Femur (tissue), 1 donor: ENCODE data around the gene C2orf72.
"Not testable (repeated sequence)": the region's sequence is repeated elsewhere in the genome, so short reads cannot be mapped to it uniquely, and the experiment has no call there.

Source experiments
- DNase-seq: peaks from one replicate; pipeline ENCODE4 v3.0.0-alpha.2; 2017

C2orf72 gene

DNA sequence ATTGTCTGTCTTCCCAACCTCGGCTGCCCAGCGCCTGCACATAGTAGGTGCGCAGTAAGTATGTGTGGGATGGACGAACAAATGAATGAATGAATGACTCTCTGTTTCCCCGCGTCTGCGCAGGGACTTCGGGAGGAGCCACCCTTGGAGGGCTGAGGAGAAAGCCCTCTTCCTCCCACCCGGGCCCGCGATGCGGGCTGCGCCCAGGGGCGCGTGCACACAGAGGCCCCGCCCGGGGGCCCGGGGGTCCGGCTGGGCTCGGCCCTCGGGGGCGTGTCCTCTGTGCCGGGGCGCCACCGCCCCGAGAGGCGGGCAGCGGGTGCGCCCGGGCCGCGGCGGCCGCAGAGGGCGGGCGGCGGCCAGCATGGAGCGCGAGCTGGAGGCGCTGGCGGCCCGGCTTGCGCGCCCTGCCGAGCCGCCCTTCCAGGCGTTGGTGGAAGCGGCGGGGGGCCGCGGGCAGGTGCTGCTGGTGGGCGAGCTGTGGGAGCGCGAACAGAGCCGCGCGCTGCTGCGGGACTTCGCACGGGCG lies at the start of gene C2orf72:
C2orf72 (plus strand) TSS at position 322 of the 529 bp plus-strand sequence; CDS start at position 365, 43 bp downstream.
- no peak for DNase-seq

DNA sequence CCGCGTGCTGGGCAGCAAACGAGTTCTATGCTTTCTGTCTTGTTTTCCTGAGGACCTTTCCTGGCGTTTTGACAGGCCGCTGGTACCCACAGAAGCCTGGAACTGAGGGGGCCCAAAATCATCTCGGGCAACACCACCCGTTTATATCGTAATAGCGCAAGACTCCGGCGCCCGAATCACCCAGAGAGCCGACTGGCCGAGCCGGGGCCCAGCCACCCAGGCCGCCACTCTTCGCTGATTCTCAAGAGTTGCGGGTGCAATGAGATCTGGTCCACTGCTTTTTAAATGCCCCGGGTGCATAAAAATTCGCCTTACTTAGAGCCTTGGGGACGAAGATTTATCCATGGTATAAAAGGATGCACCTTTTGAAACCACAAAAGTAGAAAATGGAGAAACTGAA lies 47.6 kb upstream of the C2orf72 start:
- DNase-seq = no peak

DNA sequence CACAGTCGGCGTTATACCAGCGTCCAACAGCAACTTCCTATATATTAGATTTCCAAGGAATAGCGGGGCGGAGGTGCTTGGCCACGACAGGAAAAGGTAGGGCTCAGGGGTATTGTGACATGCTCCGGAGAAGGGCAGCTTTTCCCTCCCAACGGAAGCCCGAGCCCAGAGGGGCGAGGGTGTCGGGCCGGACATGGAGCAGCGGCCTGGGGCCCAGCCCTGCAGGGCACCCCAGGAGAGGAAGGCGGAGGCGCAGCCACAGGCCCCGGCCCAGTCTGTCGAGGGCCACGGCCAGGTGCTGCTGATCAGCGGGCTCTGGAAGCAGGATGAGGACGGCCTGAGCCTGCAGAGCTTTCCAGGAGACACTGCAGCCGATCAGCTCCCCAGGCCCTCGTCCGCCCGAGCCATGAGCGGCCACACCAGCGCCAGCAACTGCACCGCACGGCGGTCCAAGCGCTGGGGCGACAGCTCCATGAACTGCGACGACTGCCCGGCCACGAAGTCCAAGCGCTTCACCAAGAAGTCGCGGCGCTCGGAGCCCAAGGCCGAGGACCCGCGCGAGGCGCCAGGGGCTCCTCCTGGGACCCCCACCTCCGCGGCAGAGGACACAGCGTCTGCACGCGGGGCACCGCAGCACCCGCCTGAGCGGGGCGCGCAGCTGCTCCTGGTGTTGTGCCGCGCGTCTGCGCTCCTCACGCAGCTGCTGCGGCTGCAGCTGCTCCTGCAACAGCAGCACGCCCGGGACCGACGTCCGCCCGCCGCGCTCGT lies 47.0 kb upstream of the C2orf72 start:
- DNase-seq = no peak

DNA sequence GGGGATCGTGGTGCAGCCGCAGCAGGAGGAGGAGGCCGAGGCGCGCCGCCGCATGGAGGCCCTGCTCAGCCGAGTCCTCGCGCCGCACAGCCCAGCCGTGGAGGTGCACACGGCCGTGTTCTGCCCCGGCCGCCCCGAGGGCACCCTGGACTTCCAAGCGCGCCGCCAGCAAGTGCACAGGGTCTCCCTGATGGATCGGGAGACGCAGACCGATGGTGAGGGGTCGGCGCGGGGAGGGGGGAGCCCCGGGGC lies 46.5 kb upstream of the C2orf72 start:
- no peak for DNase-seq

DNA sequence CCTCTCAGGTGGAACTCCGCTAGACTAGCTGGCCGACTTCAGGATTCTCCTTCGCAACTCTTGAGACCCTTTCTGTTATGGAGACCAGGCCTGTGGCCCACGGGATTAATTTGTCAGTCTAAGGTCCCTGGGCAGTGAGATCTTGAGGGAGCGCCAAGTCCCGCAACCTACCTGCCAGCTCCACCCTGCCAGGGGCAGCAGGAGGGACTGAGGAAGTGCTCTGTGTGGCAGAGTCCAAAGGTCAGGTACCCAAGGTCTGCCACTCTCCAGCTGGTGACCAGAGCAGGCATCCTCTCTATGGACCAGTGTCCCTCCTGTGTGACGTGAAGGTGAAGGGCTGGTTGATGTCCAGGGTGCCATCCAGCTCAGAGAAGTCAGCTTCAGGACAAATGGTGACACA lies 45.7 kb upstream of the C2orf72 start:
- no peak for DNase-seq

DNA sequence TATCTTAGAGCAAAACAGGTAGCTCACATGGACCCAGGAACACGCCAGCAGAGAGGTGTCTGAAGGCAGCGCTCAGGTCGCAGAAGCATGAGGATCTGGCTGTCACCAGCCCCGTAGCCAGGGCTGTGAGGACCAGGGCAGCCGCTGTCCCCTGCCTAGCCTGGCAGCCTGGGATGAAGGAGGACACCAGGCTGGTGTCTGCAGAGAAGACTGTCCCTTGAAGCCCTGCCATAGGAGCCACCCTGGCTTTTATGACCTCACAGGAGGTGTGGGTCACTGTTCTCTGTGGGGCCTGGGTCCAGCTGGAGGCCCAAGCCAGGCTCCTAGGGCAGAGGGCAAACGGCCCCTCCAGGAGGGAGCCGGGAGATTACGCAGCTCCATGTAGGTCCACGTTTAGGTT lies 41.5 kb upstream of the C2orf72 start, which contains the start of gene SPATA3:
SPATA3 (plus strand) TSS at position 301 of the 400 bp plus-strand sequence. CDS start 113 bp downstream, outside the sequence.
- no peak for DNase-seq

DNA sequence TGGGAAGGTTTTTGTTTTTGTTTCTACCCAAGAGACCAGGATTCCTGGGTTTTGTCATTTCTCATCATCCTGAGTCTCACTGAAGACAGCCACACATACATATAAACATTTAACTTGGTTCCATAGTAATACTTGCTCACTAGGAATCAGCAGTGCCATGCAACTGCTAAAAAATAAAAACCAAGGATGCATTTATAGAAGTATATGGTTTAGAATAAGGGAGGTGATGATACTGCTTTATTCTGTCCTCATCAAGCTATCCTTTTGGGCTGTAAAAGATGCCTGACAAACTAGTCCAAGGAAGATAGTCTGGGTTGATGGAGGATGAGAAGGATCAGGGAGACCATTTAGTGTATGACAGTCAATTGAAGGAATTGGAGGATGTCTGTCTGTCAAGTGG lies 40.7 kb upstream of the C2orf72 start:
- DNase-seq = no peak

DNA sequence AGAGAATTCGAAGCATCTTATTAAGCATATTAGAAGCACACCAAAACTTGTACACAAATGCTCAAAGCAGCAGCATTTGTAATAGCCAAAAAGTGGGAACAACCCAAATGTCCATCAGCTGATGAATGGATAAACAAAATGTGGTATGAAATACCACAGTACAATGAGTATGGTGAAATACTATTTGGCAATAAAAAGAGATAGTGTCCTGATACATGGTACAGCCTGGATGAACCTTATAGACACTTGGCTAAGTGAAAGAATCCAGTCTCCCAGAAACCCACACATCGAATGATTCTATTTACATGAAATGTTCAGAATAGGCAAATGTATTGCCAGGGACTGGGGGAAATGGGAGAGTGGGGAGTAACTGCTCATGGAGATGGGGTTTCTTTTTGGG lies 38.4 kb upstream of the C2orf72 start:
- DNase-seq = no peak

DNA sequence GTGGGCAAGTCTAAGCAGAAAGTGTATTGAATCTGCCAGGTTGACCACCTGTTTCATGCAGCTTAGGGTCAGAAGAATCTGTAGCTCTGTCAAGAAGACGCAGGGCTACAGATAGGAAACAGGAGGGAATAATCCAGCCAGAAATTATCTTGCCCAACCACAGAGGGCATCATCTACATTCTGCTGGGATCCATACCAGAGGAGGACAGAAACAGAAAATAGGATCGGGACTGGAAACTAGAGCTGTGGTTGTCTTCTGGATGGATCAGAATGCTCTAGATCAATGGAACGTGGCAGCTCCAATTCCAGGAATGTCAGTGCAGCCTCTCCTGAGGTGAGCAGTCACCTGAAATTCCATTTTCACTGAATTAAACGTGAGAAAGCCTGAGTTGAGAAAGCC lies 37.8 kb upstream of the C2orf72 start:
- DNase-seq = no peak

DNA sequence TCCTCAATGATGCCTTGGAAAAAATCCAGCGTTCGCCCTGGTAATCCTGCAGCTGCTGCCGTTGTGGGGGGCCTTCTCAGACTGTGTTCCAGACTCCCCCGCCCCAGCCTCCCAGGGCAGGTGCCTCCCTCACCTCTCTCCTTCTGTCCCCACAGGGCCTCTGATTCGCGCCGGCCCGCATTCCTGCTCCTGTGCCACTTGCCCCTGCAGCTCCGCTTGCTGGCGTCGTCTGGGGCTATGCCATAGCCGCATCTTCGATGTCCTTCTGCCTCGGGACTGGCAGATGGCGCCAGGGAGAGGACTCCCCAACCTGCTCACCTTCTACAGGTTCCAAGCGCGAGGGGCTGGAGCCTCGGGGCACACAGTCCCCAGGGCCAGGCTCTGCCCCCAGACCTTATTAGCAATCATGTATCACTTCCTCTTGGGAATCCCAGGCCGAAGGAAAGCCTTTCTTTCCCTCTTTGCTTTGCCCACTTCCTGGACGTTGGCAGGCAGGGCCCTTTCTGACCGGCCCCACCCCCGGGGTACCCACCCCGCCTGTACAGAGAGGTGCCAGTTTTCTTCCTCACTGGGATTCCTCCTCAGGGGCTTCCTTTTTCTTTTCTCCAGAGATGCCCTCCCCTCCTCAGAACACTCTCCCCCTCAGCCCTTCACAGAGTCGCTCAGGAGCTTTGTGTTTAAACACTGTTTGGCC lies 37.0 kb upstream of the C2orf72 start:
- no peak for DNase-seq

DNA sequence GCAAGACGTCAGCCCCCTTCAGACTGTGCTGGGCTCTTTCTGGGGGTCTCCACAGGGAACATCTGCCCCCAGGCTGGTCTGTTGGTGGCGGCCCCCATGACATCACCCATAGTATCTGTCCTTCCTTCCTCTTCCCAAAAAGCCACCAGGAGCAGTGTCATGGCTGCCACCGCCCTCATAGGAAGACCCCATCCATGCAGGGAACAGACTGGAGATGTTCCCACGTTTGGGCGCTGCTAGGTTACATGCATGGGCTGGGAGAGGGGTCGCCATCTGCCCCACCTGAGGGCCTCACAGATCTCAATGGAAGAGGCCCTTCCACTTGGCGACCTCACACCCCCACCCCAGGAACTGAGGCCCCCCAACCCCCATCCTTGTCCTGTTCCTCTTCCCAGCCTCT lies 36.3 kb upstream of the C2orf72 start:
- no peak for DNase-seq

DNA sequence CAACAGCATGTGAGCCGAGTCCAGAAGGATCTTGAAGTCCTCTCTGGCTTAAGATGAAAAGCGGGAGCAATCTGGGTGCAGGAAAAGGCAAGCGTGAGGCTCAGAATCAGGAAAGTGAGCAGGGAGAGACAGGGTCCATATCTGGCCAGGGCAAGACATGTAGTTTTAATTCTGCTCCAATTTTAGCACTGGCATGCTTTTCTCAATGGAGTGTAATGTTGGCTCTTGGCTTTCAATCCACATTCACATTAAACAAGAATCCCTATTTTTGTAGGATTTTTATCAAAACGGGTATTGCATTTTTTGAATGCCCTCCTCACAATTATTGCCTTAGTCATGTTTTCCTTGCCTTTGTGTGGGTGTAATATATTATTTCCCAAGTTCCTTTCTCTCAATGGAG lies 35.4 kb upstream of the C2orf72 start:
- no peak for DNase-seq

DNA sequence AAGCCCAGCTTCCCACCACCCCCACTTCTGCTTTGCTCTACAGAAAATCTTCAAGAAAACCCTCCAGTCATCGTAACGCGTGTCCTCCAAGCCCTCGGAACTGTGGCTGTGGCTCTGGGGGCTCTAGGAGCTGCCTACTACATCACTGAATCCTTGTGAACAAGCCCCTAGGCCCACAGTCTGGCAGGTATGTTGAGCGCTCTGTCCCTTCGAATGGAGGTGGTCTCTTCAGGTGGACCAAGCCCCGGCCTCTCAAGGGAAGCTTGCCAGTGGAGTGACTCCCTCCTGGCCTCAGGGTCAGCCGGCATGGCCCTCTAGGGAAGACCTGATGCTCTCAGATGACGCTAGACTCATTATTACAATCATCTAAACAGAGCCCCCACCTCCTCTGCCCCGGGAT lies 34.7 kb upstream of the C2orf72 start:
- no peak for DNase-seq

DNA sequence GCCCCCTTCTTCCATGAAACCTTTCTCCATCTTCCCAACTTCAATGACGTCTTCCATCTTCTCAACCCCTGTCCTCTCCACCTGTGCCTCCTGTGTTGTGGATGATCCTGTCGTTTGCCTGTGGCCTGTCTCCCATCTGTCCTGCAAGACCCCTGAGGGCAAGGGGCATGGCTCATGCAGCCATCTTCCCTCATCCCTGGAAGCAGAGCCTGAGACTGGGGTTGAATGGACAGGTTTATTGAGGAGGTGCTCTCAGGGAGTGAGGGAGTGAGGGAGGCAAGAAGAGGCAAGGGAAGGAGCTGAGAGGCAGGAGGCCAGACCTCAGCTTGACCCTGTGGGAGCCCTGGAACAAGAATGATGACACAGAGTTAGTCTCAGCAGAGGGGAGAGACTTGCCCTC lies 34.1 kb upstream of the C2orf72 start:
- DNase-seq = no peak

DNA sequence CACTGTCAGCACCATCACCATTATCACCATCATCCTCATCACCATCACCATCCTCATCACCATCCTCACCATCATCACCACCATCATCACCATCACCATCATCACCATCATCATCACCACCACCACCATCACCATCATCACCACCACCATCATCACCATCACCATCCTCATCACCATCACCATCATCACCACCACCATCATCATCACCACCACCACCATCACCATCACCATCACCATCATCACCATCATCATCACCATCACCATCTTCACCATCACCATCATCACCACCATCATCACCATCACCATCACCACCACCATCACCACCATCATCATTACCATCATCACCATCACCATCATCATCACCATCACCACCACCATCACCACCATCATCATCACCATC lies 32.4 kb upstream of the C2orf72 start:
- not testable (repeated sequence) for DNase-seq

DNA sequence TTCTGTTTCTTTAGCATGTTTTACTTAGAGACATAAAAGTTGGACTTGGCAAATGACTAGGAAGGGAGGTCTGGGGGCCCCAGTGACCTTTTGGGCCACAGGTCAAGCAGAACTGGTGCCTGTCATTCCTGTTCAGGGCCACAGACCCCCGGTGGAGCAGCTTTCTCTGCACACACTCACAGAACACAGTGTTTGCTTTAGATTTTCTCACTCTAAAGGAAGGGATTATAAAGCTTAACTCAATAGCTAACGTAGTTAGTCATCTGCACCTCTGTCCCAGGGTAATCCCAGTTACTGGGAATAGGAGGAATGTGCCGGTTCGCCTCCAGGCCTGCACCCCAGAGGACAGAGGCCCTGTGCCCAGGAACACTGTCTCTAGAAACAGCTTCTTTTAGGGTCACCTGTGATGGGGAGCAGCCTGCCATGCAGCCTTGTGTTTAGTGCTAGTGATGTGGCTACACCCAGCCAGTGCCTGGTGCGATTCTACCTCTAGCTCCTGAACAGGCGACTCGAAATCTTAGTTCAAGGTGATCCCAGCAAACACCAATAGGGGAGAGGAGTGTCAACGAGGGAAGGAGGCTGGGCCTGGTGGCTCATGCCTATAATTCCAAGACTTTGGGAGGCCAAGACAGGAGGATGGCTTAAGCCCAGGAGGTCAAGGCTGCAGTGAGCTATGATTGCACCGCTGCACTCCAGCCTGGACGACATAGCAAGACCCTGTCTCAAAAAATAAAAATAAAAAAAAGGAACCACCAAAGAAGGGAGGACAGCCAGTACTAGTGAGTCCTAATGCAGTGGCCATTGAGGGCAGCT lies 29.8 kb upstream of the C2orf72 start:
- no peak for DNase-seq

DNA sequence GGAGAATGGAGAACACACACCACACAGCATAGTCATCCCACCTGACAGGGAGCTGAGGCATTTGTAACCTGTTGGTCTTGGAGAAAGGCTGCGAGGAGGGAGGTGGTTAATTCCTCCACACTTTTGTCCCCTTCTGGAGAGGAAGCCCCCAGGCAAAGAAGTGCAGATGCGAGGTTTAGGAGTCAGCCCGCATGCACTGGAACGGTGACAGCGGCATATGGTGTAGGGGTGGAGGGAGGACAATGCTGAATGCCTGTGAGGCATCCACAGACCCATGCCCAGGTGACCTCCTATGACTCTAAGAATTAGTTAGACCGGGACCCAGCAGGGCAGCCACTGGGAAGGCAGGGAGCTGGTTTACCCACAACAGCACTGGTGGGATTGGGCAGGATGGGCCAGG lies 29.2 kb upstream of the C2orf72 start:
- no peak for DNase-seq

DNA sequence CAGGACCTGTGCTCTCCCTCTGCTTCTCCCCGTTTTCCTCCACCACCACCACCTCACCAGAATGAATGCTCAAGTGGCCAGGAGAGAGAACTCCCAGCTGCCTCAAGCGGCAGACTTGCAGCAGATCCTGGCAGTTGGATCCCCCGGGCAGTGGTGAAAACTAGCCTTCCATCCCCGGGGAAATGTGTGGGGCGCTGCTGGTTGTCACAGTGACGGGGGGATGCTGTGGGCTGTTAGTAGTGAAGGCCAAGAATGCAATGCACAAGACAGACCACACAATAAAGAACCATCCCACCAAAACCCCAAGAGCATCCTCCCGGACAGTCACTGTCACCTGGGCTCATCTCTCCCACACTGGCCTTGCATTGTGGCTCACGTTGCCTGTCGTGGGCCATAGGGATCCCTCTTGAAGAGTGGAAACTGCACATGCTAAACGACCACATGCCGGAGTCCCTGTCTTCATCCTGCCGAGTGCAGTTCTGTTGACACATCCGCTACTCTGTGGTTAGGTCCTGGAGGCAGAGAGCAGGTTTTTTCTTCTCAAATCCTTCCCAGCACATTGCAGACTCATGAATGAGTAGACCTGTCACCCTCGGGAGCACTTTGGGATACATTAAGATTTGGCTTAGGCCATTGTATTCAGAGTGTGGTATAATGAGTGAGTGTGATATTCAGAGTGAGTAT lies 27.9 kb upstream of the C2orf72 start:
- DNase-seq = no peak

DNA sequence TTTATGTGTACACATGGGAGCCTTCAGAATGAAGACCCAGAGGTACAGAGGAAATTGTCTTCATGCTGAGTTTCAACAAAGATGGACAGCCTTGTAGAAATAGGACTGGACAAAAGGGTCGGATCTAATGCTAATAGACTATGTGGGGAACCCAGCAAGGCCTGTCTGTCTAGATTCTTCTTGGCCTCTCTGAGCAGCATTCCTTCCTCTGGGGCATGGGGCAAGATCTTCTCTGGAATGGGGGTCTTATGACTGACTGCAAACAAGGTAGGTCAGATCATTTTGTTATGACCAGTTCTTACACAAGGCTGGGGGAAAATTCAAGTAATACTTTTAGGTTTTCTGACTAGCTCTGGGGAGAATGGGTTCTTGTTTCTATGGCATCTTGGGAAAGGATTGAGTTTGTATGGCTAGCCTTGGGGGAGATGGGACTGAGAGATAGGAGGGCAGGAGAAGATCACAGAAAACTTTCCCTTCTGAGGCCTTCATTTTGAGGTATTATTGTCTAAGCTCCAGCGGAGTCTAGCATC lies 27.1 kb upstream of the C2orf72 start:
- no peak for DNase-seq

DNA sequence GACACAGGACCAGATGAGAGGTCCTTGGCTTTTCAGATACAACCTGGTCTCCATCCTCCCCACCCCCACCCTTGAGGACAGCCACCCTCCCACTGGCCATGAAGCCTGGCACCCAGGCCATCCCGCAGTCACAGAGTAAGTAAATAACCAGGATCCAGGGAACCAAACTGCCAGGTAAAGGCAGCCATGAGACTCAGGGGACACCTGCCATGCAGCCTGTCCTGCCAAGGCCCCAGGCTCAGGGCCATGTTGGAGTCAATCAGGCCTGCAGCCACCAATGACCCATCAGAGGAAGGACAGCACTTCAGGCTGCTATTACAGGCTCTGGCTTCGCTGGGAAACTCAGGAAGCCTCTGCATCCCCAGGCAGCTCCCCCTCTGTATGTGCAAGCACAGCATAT lies 25.8 kb upstream of the C2orf72 start:
- DNase-seq = no peak

DNA sequence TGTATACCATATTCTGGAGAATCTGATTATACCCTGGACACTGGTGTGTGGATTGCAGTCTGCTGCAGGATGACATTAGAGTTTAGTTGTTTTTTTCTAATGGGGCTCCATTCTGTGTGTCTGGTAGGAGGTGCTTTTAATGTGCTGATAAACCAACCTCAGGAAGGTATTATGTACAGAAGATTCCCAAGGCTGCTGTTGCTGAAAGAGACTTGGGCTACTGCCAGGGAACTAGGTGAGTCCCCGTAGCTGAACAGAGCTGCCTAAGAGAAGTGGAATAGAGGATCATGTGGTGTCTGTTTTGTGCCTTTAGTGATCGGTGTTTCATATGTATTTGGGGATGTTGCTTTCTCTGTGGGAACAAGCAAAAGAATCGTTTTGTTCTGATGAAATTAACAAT lies 24.9 kb upstream of the C2orf72 start:
- no peak for DNase-seq

DNA sequence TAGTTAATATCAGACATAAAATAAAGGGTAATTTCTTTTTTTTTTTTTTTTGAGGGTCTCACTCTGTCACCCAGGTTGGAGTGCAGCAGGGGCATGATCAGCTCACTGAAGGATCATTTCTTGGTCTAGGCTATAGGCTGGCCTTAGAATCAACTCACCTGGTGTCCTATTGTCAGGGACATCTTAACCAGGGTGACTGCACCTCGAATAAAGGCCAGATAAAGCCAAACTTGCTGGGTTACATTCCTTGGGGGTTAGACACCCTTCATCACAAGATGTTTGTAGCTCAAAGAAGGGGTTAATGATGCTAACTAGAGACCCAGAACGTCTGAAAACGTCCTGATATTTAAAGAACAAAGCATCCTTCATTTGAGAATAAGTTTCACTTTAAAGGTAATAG lies 23.5 kb upstream of the C2orf72 start:
- no peak for DNase-seq

DNA sequence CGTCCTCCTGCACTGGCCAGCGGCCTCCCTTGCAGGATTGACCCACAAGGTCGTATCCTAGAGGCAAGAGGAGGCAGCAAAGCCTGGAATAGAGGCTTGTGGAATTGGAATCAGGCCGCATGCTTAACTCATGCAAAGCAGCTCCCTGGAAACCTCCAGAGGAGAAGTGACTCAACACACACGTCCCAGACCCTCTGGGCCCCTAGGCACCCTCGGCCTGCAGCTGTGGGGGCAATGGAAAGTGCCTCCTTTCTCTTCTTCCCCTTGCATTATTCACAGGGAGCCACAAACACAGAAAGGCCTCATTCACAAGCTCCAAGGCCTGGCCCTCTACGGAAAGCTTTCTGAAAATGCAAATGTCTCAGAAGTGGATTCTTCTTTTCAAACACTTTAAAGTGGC lies 21.8 kb upstream of the C2orf72 start:
- no peak for DNase-seq
